GM18870 (cell line): Measurements from ENCODE around the gene LRRIQ1.

Experiments used
- ATAC-seq: cut with Tn5 transposase; IDR thresholded peaks from one replicate; pipeline ENCODE4 v1.9.1; 2021; ENCODE audit warnings: moderate library complexity; ENCODE audit not compliant: unreplicated experiment

LRRIQ1 gene

DNA sequence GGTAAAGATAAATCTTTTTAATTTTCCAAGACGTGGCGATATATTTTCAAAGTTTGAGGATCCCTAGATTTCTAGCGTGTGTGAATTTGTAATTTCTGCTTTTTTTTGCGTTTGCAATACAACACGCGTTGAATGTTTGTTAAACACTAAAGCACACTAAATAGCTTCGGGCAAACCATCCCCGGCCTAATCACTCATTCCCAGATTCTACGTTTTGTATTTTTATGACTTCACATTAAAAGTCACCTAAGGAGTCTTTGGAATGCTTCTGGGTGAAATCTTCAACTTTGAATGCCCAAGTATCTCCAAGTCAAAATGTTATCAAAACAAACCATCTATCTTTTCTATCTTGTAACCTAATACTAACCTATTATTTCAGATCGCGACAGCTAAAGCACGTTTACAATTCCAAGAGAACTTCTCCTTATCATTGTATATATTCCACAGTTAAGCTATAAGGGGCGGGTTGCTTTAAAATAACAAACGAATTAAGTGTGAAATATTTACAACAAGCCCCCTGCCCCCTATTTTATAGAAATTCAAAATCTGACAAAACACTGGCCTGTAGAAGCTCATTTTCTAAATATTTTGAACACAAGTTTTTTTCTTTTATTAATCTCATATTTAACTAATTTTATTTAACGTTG lies 245.0 kb downstream of the LRRIQ1 start:
- no peak for ATAC-seq

DNA sequence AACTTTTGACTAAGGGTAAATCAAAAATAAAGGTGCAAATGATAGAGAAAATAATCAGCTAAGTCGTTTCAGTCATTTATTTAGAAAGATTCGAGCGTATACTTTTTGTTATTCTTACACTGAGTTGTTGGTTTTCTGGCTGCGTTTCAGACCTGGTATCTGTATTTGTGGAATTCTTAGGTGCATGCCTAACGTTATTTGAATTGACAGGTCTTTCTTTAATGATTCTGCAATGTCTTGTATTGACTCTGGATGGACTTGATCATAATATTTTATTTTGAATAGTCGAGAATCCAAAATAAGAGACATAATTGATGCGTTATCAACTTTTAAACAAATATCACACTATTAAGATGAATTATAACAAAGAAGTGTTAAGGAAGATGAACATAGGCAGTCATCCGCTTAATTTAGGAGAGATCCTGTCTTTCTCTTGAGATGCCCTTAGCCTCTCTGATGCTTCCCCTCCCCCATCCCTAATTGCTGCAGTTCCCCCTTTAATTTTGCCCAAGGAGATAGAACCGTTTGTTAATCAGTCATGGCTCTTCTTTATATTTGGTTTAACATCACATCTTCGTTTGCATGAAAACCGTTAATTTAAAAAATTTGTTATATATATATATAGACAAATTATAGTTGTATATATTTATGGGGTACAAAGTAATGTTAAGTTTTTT lies 245.6 kb downstream of the LRRIQ1 start:
- ATAC-seq, result no peak

DNA sequence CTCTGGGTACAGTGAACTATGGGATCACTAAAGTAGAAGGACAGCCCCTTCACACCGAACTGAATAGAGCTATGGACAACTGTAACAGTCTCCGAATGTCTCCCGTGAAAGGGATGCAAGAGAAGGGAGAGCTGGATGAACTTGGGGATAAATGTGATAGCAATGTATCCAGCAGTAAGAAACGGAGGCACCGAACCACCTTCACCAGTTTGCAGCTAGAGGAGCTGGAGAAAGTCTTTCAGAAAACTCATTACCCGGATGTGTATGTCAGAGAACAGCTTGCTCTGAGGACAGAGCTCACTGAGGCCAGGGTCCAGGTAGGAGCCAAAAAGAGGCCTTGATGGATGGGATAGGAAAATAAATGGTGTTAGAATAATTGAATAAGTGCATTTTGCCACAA lies 247.4 kb downstream of the LRRIQ1 start:
- ATAC-seq, result no peak
